RWPE1 (cell line): ENCODE results near the gene ROR1.
"Not testable (repeated sequence)": the region's sequence is repeated elsewhere in the genome, so short reads cannot be mapped to it uniquely, and the experiment has no call there.

Experiments used
- CTCF ChIA-PET: fragments of 350-600 bp; sonication (Branson Sonifier 250); formaldehyde crosslinking; extraction: SDS; loops from one replicate; lab custom pipeline; 2021; lab: Yijun Ruan, JAX
- POLR2A ChIA-PET: fragments of 400-600 bp; formaldehyde crosslinking; extraction: SDS; loops from one replicate; lab custom pipeline; 2020; ENCODE audit warnings: antibody characterized with exemption; ENCODE audit not compliant: low non-redundant PET; lab: Yijun Ruan, JAX
- DNase-seq: peaks from one replicate; pipeline ENCODE4 v3.0.0; 2012; ENCODE audit warnings: low spot score
- H3K27ac ChIP-seq: fragments of 450-650 bp; 2 replicates; pipeline ENCODE4 v1.5.1; 2017
- CTCF ChIP-seq: fragments of 450-650 bp; conservative IDR thresholded peaks from 2 replicates; pipeline ENCODE4 v1.5.1; 2017; ENCODE audit warnings: low read depth, mild to moderate bottlenecking

The ROR1 gene

GRCh38 chr1:63802109-63802508 is 28.3 kb downstream of the ROR1 start:
- ChIA-PET CTCF (no interaction called here), POLR2A (no interaction called here)
- no peak for TF ChIP-seq CTCF
- no peak overlapping the region for H3K27ac ChIP-seq
- DNase-seq: no peak

- ChIA-PET CTCF (no interaction called here), POLR2A (no interaction called here)
- DNase-seq: no peak
- H3K27ac ChIP-seq: no peak overlapping the region
- no peak for TF ChIP-seq CTCF
These were observed 31.1 kb downstream of the ROR1 start for GRCh38 chr1:63804829-63805484.

GRCh38 chr1:63807046-63807445 is 33.2 kb downstream of the ROR1 start:
- DNase-seq: no peak
- no peak overlapping the region for H3K27ac ChIP-seq
- POLR2A ChIA-PET: no interaction called here
- CTCF ChIA-PET: no interaction called here
- TF ChIP-seq CTCF: no peak

GRCh38 chr1:63810936-63811469 is 37.2 kb downstream of the ROR1 start:
- no peak for DNase-seq
- no peak for TF ChIP-seq CTCF
- CTCF ChIA-PET: interaction anchor here (0.6 kb wide), 1 partner anchor 224 kb away, joined by 4 read pairs; no protein-coding TSS in a partner anchor
- POLR2A ChIA-PET: no interaction called here
- no peak overlapping the region for H3K27ac ChIP-seq

- ChIA-PET POLR2A (no interaction called here), CTCF (no interaction called here)
- TF ChIP-seq CTCF: no peak
- H3K27ac ChIP-seq: no peak overlapping the region
- DNase-seq: no peak
These were observed 38.4 kb downstream of the ROR1 start for GRCh38 chr1:63812071-63812700.

- H3K27ac ChIP-seq: no peak overlapping the region
- no peak for DNase-seq
- TF ChIP-seq CTCF: no peak
- POLR2A ChIA-PET: no interaction called here
- CTCF ChIA-PET: no interaction called here
These were observed 40.0 kb downstream of the ROR1 start for GRCh38 chr1:63813829-63814277.

GRCh38 chr1:63816217-63816815 is 42.5 kb downstream of the ROR1 start:
- POLR2A ChIA-PET, CTCF ChIA-PET, DNase-seq, H3K27ac ChIP-seq: not testable (repeated sequence)
